NCI-H2081 treated with DMSO at 0.1 percent for 48 hours (cell line): ENCODE results near the gene HLA-DPB1.

Experiments used
- DNase-seq: peaks from one replicate; lab custom pipeline; 2025; lab: John Stamatoyannopoulos, UW

Gene HLA-DPB1

GRCh38 chr6:33136310-33136900, 60.6 kb downstream of the HLA-DPB1 start:
- no peak for DNase-seq
